ENCODE measurements around the gene MYG1.

- TF ChIP-seq CTCF (IDR thresholded peaks at IDR 0.05) (no peak), POLR2A (IDR thresholded peaks at IDR 0.05) (no peak)
Observed at GRCh38 chr12:53325511-53326061, 26.1 kb downstream of the MYG1 start.

Data from suprapubic skin (tissue), 3 donors.